ENCODE measurements around the gene ZBED1. TPM values are rescaled to one million over a fixed set of nuclear protein-coding genes. Genes with fewer than 3 reads are reported as not detected.
A peak's percentile ranks its signal among the peaks of the same experiment; 100 is the strongest.

The ZBED1 gene
- total and polyA plus RNA-seq, 9 of the 15 experiments (the other 6 are each of a cell fraction or from before 2014, with no cell fraction given) = 0.61 to 27.6 (median 13.9) TPM

DNA sequence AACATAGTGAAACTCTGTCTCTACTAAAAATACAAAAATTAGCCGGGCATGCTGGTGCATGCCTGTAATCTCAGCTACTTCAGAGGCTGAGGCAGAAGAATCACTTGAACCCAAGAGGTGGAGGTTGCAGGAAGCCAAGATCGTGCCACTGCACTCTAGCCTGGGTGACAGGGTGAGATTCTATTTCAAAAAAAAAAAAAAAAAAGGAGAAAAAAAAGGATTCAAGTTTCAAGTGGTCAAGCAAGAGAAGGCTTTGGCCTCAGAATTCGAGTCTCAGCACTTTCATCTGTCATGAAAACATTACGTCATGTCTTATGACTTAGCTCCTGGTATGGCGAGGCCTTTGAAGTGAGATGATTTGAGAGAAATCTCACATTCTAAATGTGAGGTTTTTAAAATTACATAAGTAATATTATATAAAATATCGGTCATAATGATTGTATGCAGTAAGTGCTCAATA lies 21.2 kb upstream of the ZBED1 start:
- H3K27me3 ChIP-seq (ENCODE audit: control insufficient read depth in 2 of 2, insufficient read depth in 2 of 2, low read length in 2 of 2) = peaks cover 6 to 13% of the 10 kb centered on the region in 2 experiments; a peak in 4 of 5 replicates
- H3K79me2 ChIP-seq (ENCODE audit: control insufficient read depth, insufficient read depth, low read length) = no peaks in the 10 kb centered on the region
- in situ Hi-C loops (cut with MboI) (no loop called here), intact Hi-C loops (cut with micrococcal nuclease) (no loop called here)
- WGBS (ENCODE audit: insufficient coverage, low coverage, missing lambda C conversion rate) = 15% methylated on average over 4 of the region's 6 CpGs
- TF ChIP-seq ATF7 (IDR thresholded peaks at IDR 0.05) = peak; percentile 71
- TF ChIP-seq SMAD1 (IDR thresholded peaks at IDR 0.05; ENCODE audit: low read depth, low read length, partially characterized antibody) = no peak
- TF ChIP-seq RUNX1 (IDR thresholded peaks at IDR 0.05; ENCODE audit: low read depth) = no peak
- peak; percentile 39 for TF ChIP-seq ATF3 (IDR thresholded peaks at IDR 0.05)
- TF ChIP-seq ATF3 (CRISPR knock-in tag; conservative IDR thresholded peaks at IDR 0.05) = no peak
- H4K20me1 ChIP-seq (replicated peaks; ENCODE audit: control insufficient read depth, insufficient read depth, low read length) = no peaks in the 10 kb centered on the region
- no peaks in the 10 kb centered on the region for H3K4me1 ChIP-seq (replicated peaks in 1 of 2; ENCODE audit: control insufficient read depth in 2 of 2, insufficient read depth in 2 of 2, low read length in 2 of 2)
- H3K9me3 ChIP-seq (replicated peaks; ENCODE audit: control insufficient read depth, insufficient read depth, low read depth, low read length) = no peaks in the 10 kb centered on the region
- H3K27ac ChIP-seq (ENCODE audit: extremely low read depth, low read depth, low read length) = no peak overlapping the region
- no peaks in the 10 kb centered on the region for H3K9me1 ChIP-seq (ENCODE audit: control insufficient read depth, insufficient read depth, low read length)
- no peaks in the 10 kb centered on the region for H3K36me3 ChIP-seq (ENCODE audit: control insufficient read depth, insufficient read depth, low read length)
- BruUV-seq (replicated peaks) = no TSS peak
- H3K4me3 ChIP-seq = no peak overlapping the region
- CTCF ChIA-PET (ENCODE audit: low intra/inter-chr PET ratio) = no interaction called here
- H3K9ac ChIP-seq (ENCODE audit: insufficient read depth in 1 of 2, low read depth in 2 of 2, low read length in 2 of 2) = no peak overlapping the region
- no peak for FAIRE-seq
- no peak overlapping the region for H3K4me2 ChIP-seq (ENCODE audit: insufficient read depth, low read length)
- no peak for ATAC-seq
- DNase-seq (ENCODE audit: extremely low read depth in 1 of 4, low spot score in 3 of 4) = no peak
- no peak overlapping the region for H2AFZ ChIP-seq (ENCODE audit: low read depth, low read length)
- POLR2A ChIA-PET = no interaction called here
